ELF-1 (cell line): Measurements from ENCODE around the gene FLNB.
A peak's percentile ranks its signal among the peaks of the same experiment; 100 is the strongest.
"Not testable (repeated sequence)": the region's sequence is repeated elsewhere in the genome, so short reads cannot be mapped to it uniquely, and the experiment has no call there.

ENCODE experiments used
- DNase-seq: peaks from one replicate; pipeline ENCODE4 v3.0.0-alpha.2; 2016; ENCODE audit warnings: low read depth, low spot score

Gene FLNB

DNA sequence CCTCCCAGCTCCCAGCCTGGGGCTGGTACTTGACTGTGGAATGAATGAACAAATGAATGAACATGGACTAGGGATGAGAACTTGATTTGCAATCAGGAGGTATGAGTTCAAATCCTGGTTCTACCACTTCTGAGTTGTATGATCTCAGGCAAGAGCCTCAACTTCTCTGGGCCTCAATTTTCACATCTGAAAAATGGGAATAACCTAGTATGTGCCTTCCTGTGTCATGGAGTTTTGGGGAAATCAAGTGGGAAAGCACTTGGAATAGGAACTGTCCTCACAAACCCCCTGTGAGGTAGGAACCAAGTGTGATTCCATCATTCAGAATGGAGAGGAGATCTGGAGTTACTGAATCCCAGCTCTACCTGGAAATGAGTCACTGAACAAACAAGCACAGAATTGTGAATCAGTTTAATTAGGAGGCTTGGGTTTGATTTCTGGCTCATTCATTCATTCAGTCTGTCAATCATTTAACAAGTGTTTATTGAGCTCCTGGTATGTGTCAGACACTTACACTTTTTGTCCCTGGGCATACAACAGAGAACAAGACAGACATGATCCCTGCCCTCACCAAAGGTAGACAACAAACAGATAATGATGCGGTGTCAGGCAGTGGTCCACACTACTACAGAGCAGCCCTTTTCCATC is 172.8 kb downstream of the FLNB start:
- DNase-seq: no peak

DNA sequence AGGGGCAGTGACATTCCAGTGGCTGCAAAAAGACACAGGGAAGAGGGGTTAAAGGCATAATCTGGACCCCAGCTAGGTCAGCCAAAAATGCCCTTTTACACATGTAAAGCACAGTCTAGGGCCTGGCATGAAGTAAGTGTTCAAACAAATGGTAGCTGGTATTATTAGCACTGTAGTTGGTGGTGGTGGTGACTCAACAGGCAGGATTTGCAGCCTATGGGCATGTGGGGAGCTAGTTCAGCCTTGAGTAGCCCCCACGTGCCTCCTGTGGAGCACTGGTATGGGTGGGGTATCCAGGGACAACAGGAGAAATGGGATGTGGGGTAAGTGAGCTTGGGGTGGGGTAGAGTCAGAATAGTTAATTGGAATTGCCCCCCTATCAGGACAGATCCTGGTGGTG is 175.0 kb downstream of the FLNB start:
- no peak for DNase-seq

DNA sequence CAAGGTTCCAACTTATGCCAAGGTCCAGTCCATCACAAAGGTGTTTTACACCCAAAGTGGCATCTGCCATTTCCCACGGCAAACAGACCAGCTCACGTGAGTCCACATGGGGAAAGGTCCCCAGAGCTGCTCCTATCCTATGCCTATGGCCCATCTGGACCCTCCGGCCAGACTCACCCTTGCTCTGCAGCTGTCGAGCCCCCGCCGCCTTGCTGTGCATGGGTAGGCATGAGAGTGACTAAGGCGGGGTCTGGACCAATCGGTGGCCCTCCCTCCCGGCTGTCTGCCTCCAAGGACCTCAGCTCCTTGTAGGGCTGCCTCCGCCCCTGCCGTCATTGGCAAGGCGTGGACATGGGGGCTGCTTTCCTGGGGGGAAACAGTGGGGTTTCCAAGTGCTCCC is 175.7 kb downstream of the FLNB start:
- DNase-seq: no peak

DNA sequence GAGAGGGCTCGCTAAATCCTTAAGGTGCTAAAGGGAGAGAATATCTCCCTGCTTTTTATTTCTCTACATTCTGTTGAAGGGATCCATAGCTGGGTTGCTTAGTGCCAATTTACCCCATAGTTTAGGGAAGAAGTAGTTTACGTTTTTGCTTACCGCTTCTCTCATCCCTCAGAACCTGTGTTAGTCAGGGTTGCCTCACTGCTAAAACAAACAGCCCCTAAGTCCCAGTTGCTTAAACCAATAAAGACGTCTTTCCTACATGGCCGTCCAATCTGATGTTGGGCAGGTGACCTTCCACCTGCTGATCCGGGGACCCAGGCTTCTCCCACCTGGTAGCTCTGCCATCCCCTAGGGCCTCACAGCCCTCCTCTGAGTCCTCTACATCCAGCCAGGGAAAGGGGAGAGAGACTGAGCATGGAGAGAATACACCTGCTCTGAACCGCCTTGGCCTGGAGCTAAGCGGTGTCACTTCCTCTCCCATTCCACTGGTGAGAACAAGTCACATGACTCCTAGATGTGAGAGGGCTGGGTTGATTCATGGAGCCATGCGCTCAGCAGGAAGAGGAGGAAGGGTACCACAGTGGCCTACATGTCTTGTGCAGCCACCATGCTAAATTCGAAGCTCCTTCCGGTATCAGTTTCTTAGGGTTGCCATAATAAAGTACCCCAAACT is 176.2 kb downstream of the FLNB start:
- DNase-seq: no peak

DNA sequence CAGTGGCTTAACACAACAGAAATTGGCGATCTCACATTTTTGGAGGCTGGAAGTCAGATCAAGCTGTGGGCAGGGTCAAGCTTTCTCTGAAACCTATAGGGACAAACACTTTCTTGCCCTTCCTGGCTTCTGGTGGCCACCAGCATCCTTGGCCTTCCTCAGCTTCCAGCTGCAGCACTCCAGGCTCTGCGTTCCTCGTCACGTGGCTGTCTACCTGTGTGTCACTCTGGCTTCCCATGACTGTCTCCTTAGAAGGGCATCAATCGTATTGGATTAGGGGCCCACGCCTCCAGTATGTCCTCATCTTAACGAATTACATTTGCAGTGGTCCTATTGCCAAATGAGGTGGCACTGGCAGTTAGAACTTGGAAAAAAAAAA is 176.7 kb downstream of the FLNB start:
- DNase-seq: no peak

DNA sequence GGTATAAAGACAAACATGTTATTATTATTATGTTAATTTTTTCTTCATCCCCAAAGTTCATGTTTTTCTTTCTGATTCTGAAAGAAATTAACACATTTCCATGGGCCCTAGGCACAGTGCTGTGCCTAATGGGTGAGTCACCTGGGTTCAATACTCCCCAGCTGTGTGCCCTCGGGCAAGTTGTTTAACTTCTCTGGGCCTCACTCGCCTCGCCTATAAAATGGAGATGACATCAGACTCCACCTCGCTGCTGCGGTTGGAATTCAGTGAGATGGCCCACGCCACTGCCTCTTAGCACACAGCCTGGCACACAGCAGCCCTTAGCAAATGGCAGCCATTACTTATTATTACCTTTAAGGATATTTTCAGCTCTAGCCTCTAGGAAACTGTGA is 179.9 kb downstream of the FLNB start:
- peak; percentile 73 for DNase-seq

DNA sequence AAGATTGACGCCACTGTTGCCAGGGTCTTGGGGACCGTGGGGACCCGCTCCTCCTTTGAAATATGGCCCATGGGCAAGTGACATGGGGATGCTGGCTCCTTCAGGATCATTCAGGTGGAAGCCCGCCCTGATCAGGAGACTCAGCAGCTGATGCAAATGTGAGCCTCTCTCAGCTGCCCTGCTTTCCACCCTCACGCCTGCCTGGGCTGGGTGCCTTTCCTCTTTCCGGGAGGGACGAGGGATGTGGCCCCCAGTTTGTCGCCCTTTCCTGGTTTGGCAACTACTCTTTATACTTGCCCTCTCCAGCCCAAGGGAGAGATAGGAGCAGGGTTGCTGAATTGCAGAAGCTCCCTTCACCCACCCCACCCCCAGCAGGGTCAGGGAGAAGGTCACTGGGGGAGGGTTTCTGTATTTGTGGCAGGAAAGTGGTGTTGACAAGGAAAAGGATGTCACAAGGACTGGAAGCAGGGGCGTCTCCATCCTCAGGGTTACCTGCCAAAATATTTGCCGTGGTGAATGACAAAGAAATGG is 180.8 kb downstream of the FLNB start:
- peak; percentile 44 for DNase-seq

DNA sequence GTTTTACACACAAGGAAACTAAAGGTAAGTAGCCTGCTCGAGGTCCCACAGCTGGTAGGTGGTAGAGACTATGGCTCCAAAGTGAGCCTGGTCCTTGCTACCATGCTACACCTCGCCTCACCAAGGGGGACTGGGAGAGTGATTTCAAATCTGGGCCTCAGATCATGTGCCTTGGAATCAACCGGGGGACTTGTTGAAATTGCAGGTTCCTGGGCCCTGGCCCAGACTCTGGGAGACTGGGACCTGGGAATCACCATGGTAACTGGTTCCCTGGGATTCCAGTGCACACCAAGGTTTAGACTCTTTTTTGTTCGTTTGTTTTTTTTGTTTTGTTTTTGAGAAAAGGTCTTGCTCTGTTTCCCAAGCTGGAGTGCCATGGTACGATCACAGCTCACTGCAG is 181.5 kb downstream of the FLNB start:
- DNase-seq: no peak

DNA sequence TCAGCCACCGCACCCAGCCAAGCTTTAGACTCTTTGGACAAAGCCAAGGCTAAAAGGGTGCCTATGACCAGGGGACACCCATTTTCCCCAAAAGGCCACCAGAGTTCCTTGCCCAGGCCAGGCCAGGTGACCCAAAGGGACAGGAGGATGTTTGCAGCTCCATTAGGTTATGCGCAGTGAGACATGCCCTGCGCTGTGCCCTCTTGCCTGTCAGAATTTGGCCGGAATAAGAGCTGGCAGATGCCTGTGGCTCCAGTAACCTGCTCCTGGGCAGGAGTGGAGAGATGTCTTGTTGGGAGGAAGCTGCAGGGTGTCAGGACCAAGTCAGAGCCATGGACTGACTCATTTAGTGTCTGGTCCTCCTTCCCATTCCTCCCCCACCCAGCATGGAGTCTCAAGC is 182.1 kb downstream of the FLNB start:
- DNase-seq: no peak

DNA sequence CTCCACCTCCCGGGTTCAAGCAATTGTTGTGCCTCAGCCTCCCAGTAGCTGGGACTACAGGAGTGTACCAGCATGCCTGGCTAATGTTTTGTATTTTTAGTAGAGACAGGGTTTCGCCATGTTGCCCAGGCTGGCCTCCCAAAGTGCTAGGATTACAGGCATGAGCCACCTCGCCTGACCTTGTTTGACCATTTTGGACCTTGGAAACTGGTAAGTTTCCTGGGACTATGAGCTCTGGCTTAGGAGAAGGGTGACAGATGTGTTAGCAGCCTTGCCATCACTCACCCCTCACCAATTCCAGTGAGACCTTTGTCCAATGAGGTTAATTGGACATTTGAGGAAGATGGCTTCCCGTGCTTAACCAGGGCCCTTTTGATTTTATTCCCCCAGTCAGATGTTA is 182.7 kb downstream of the FLNB start:
- no peak for DNase-seq

DNA sequence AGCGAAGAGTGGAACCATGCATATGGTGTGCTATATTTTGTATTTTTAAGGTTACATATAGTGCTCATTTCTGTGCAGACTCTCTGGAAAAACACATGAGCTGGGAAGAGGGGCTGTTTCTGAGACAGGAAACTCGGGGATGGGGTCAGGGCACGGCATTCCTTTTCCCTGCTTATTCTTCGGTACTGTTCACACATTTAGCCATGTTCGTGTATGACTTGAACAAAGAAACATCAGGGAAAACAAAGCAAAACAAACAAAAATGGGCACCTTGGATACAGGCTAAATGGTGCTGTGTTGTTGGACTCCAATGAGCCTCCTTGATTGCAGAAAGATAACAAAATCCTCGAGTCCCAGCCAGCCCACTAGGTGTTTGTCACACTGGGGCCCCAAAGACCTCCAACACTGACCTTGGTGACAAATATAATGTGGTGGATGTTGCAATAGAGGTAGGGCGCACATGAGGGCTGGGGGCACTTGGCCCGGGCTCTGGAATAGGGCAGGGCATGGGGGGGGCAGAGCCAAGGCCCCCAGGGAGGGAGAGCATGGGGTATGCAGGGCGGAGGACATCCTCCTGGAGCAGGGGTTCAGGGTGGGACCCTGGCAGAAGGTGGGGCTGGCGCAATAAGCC is 183.3 kb downstream of the FLNB start:
- no peak for DNase-seq

DNA sequence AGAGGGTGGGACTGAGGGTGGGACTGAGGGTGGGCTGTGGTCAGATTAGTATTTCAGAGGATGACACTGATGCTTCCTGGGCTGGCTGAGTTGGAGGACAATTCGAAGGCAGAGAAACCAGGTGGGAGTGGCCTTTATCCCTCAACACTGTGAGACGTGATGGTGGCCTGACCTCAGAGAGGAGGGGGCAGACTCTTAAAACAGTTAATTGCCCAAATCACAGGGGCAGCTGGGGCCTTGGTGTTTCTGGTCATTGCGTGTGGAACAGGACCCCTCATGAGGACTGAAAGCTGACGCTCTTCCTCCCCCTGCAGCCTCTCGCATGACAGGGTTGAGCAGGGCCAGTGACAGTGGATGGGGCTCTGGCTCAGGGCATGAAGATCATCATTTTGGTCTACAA is 183.8 kb downstream of the FLNB start:
- no peak for DNase-seq

DNA sequence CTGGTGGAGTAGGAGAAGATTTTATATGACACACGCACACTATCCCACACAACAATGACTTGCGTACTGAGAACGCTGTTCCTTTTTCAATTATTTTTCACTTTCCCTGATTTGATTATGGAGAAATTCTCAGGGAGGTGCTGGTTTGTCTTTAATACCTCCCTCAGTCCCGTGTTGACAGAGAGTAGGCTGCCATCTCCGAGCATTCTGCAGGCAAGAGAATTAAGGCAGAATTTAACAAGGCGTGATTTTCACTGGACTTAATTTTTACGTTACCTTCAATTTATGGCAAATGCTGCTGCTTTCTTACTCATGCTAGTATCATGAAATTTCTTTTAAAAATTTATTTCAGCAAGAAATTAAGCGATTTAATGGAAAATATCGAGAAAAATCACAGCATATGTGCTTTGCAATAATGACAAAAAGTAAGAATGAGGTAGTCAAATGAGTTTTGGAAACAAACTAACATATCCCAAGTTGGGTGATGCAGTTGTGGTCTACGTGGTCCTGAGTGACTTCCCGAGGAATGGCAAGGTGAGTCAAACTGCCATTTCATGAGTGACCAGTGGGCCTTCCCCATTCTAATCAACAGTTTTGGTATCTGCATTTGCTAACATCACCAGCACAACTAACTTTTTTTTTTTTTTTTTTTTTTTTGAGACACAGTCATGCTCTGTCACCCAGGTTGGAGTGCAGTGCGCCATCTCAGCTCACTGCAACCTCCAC is 185.6 kb downstream of the FLNB start:
- DNase-seq: no peak

DNA sequence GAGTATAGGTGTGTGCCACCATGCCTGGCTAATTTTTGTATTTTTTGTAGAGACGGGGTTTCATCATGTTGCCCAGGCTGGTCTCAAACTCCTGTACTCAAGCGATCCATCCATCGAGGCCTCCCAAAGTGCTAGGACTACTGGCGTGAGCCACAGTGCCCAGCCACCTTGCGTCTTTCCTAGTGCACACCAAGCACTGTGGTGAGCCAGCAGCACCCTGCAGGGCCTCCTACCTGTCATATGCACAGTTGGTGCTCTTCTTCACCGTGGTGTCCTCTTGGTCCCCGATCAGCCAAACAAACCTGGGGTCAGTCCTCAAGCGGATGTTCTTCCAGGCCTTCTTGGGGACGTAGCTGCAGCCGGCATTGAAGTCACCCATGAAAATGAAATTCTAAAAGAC is 189.4 kb downstream of the FLNB start:
- DNase-seq: no peak

DNA sequence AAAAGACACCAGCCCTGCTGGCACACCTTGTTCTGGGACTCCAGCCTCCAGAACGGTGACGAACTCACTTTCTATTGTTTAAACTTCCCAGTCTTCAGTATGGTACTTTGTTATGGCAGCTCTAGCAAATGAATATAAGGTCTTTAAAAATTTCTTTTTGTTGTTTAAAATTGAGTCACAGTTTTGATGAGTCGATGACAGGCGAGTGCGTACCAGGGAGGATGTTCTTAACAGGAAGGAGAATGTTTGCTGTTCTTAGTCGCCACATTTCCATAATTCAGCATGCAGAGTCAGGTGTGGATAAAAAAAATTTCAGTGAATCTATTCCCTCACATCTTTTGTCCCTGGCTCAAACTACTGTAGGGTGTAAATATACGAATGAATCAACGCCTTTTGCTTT is 190.1 kb downstream of the FLNB start:
- no peak for DNase-seq

DNA sequence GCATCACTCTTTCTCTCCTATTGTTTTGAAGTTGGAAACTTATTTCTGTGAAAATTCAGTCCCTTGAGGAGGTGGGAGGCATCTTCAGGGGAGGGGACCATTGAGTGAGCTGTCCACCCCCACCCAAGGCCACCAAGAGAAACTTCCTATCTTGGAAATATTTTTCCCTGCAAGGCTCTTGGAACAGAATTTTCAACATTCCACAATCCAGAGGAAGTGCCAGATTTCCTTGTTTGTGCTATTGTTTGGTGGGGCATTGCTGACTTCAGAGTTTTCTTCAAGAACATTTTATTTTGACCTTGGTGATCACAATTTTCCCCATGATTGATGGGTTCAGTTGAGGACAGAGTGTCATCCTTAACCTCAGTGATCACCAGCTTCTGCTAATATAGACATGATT is 190.6 kb downstream of the FLNB start:
- no peak for DNase-seq

DNA sequence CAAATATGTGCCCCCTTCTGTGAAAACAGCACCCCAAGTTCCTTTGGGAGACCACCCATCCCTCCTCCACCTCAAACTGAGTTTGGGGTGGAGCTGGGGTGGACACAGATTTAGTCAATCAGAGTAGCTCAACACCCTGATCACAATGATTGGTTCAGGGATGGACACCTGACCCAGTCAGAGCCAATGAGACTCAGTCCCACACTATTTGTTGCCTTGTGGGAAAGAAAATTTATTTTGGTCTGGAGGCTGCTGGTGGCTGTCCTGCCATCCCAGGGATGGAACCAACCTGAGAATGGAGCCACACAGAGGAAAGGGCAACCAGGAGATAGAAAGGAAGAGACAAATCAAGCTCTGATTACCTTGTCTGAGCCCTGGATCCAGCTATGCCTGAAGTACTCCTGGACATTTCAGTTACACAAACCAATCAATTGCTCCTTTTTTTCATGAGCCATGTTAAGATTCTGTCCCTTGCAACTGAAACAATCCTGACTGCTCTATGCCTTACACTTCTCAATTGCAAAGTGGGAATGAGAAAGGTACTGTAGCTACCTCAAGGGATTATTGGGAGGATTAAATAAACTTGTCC is 192.0 kb downstream of the FLNB start:
- no peak for DNase-seq

DNA sequence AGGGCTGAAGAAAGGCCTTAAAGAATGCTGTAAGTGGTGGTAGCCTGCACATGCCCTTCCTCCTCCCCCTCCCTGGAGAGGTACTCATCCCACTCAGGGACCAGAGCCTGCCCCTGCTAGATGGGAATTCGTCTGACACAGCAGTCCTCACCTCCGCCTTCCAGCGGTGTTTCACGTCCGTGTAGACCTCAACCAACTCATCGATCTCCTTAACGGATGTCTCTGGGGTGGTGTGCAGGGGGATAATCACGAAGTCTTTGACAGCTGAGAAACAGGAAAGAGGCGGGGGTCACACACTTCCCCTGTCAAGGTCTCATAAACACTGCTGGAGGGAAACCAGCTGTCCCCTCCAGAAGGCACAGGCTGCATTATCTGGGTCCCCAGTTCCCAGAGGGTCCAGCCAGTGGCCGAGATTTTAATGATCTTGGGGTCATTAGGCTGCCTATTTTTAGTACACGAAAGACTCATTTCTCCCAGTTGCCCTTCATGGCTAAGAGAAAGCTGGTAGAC is 192.7 kb downstream of the FLNB start:
- no peak for DNase-seq

DNA sequence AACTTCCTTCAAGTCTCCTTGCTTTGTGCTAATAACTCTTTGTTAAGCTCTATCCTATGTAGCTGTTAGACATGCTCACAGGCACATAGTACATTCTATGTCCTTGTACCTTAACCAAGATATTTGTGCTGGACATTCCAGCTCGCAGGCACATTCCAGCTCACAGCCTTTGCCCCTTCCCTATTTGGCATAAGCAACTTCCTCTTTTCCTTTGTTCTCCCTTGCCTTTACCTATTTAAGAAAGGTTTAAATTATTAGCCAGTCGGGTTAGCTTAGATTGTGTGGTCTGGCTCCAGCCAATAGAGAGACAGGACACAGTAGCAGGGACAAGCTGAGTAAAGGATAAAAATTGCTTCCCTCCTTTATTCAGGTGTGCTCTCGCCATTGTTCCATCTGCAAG is 193.2 kb downstream of the FLNB start:
- not testable (repeated sequence) for DNase-seq

DNA sequence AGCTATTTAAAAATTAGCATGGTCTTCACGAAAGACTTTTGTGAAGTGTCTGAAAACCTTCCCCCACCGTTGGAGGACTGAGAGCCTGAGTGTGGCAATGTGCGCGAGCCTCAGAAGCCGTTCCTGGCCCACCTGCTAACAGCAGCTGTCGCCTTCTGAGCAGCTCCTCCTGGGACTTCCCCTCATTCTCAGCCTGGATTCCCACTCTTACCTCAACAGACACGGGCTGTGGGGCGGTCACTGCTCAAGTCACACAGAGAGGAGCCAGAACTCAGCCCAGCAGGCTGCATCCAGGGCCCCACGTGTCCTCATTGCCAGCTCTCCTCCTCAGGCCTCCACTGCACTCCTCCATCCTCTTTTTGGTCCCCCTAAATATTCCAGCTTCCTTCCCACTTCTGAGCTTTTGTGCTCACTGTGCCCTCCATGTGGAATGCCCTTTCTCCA is 194.7 kb downstream of the FLNB start:
- DNase-seq: no peak

DNA sequence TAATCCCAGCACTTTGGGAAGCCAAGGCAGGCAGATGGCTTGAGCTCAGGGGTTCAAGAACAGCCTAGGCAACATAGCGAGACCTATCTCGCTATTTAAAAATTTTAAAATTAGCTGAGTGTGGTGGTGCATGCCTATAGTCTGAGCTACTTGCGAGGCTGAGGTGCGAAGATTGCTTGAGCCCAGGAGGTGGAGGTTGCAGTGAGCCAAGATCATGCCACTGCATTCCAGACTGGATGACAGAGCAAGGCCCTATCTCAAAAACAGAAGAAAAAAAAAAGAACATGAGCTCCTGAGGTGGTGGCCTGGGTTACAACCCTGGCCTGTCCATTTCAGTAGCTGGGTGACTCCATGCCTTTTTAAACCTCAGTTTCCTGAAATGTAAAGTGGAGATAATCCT is 195.3 kb downstream of the FLNB start:
- no peak for DNase-seq

DNA sequence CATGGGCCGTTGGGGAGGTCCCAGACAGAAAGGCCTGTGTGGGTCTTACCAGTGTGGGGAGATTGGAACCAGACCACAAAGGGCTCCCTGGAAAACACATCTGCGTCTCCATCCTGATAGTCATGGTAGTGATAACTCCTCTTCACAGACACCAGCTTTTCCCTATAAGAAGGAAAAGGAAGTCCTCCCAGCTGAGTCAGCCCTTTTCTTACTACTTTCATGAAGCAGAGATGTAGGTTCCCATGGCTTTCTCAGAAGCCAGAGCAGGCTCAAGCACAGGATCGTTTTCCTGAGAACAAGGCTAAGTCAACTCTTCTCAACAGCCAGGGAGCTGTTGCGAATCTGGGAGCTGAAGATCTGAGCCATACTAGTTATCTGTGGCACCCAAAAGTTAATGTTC is 196.5 kb downstream of the FLNB start:
- DNase-seq: no peak
